ENCODE measurements around the gene FIZ1. TPM values are rescaled to one million over a fixed set of nuclear protein-coding genes. Genes with fewer than 3 reads are reported as not detected.
"Not testable (repeated sequence)": the region's sequence is repeated elsewhere in the genome, so short reads cannot be mapped to it uniquely, and the experiment has no call there.

The FIZ1 gene
- polyA plus RNA-seq, 4 donors, result 15.7 to 28.9 (median 23.4) TPM

DNA sequence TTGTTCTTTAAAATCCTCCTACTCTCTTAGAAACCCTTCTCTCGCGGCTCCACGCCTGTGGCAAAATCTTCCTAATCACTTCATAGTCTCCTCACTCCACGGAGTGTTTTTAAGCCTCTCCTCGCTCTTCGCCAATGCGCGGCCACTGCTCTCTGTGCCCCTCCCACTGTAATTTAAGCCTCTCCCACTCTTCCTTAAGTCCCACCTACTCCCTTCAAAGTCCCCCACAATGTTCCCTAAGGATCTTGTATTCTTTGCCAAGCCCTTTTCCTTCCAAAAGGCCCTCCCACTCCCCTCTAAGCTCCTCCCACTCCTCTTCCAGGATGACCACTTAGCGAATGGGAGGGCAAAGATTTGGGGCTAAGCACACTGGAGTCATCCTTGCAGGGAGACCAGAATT, 1.3 kb downstream of the FIZ1 start:
- DNase-seq (ENCODE audit: low read depth in 4 of 4, low spot score in 2 of 4), result no peak

DNA sequence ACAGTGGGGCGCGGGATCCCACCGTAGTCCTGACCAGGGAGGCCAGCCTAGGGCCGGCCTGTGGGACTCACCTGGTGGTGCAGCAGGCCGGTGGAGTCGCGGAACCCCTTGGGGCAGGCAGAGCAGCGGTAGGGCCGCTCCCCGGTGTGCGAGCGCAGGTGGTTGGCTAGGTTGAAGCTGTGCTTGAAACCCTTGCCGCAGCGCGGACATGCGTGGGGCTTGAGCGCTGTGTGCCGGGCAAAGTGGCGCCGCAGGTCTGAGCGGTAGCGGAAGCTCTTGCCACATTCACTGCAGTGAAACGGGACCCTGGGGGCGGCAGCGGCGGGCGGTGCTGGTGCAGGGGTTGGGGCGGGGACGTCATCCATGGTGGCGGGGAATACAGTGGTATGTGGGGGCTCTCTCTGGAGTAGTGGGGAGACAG, 1.8 kb downstream of the FIZ1 start:
- DNase-seq (ENCODE audit: low read depth in 4 of 4, low spot score in 2 of 4), result no peak

DNA sequence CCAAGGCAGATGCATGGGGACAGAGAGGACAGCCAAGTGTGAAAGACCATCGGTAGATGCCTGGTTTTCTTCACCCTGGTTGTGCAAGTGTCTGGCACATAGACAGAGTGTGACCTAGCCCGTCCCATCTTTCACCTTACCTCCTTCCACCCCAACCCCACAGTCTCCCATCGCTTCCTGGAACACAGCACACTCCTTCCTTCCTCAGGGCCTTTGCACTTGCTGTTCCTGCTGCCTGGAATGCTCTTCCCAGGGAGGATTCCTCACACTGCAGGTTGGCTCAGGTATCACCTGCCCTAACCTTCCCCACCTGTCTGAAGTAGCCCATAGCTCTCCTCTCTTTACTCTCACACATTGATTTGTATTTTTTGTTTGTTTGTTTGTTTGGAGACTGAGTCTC, 3.0 kb downstream of the FIZ1 start:
- no peak for DNase-seq (ENCODE audit: low read depth in 4 of 4, low spot score in 2 of 4)

DNA sequence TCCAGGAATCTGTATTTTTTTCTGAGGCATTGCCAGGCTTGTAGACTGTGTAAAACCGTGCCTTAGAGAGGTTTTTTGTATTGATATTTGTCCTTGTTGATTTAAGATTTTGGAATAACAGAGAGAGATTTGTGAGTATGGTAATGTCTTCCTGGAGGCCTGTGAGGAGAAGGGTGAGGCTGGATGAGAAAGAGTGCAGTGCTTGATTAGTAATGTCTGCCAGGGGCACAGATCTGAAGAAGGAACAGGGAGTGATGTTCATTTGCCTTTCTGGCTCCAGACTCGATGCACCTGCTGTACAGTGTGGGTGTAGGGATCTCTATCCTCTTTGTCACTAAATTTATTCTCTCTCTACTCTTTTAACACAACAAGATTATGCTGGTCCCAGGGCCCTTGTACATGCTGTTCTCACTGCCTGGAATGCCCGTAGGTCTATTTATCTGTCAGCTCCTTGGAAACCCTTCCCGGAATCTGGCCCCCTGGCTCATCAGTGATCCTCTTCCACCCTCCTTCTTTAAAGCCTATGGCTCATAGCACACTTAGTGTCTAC, 4.2 kb downstream of the FIZ1 start:
- no peak for DNase-seq (ENCODE audit: low read depth in 4 of 4, low spot score in 2 of 4)

DNA sequence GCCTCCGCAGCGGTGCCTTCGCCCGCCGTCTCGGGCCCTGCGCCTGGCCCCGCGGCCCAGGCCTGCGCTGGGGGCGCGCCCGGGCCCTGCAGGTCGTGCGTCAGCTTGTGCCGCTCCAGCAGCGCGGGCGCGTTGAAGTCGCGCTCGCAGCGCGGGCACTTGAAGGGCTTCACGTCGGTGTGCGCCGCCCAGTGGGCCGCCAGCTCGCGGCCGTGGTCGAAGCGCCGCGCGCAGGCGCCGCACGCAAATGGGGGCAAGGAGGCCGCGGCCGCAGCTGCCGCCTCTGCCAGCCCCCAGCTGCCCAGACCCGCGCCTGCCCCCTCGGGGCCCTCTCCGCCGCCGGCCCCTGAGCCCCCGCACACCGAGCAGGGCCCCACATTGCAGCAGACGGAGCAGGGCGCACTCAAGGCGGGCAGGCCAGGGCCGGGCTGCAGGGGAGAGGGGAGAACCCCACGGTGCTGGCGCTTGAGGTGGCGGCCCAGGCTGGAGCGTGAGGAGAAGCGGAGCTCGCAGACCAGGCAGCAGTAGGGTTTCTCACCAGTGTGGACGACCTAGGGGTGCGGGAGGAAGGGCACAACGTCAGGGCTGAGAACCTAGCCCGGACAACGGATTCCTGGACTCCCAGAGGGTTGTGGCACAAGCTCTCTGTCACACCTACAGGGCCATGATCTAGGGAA, 6.1 kb downstream of the FIZ1 start:
- no peak for DNase-seq (ENCODE audit: low read depth in 4 of 4, low spot score in 2 of 4)

DNA sequence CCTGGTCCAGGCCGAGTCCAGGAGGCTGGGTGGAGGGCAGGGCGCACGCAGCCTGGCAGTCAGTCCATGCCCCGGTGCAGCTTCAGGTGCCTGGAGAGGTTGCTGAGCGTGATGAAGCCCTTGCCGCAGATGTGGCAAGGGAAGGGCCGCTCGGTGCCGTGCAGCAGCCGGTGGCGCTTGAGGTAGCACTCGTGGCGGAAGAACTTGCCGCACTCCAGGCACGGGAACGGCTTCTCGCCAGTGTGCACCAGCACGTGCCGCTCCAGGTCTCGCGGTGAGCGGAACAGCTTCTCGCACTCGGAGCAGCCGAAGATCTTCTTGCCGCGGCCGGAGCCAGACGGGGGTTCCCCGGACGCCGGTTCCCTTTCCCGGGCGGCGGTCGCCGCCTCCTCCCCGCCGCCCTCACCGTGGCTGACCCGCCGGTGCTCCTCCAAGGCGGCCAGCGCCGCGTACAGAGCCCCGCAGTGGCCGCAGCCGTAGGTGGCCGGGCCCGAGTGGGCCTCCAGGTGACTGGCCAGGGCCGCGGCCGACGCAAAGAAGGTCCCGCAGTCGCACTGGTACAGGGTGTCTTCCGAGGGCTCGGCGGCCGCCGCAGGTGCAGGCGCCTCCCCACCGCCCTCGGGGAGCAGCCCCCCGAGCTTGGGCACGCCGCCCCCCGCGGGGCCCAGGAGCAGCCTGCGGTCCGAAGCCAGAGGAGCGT, 6.8 kb downstream of the FIZ1 start:
- DNase-seq (ENCODE audit: low read depth in 4 of 4, low spot score in 2 of 4), result no peak

DNA sequence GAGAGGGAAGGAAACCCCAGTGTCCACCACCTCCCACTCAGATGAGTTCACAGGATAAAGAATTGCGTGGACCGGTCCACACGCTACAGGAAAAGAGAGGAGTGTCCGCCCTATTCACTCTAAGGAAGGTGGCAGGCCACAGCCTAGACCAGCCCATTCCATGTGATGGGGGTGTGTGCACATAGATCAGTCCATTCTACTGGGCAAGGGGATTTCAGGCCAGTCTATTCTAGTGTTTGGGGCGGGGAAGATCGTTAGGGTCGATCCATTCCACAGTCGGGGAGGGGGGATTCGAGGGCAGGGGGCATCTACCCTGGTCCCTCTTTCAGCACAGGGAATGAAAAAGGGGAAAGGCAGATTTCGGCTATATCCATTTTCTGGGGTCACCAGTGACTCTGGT, 7.8 kb downstream of the FIZ1 start:
- no peak for DNase-seq (ENCODE audit: low read depth in 4 of 4, low spot score in 2 of 4)

DNA sequence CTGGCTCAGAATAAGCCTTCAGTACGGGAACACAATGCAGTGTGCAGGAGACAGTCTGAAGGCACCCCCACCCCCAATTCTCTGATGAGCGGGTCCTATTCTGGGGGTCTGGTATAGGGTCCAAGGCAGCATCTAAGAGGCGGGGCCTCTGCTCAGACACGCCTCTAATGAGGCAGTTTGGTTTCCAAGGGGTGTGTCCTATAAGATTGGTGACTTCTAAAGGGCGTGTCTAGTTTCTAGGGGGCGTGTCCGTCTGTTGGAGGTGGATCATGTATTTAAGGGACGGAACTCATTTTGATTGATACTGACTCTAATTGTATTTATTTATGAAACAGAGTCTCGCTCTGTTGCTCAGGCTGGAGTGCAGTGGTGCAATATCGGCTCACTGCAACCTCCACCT, 8.7 kb downstream of the FIZ1 start:
- DNase-seq (ENCODE audit: low read depth in 4 of 4, low spot score in 2 of 4), result no peak

DNA sequence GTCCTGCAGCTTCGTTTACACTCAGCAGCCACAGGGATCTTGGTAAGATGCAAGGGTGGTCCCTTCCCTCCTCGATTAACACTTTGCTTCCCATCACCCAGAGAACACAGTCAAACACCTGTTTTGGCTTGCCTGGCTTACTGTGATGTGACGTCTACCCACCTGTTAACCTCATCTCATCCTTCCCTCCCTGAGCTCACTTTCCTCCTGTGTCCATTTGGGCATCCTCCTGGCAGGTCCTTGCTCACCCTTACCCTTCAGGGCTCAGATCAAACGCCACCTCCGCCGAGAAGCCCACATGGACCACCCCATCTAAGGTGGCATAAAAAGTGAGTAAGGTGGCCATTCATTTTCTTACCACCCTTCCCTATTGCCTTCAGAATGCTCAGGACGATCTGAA, 9.2 kb downstream of the FIZ1 start:
- DNase-seq (ENCODE audit: low read depth in 4 of 4, low spot score in 2 of 4), result no peak

DNA sequence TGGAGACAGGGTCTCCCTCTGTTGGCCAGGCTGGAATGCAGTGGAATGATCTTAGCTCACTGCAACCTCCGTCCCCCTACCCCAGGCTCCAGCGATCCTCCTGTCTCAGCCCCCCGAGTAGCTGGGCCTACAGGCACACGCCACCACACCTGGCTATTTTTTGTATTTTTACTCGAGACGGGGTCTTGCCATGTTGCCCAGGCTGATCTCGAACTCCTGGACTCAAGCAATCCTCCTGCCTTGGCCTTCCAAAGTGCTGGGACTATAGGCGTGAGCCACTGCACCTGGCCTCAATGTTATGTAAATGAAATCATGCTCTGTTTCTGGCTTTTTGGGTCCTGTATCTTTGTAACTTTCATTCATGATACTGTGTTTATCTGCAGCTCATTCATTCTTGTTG, 10.6 kb downstream of the FIZ1 start:
- DNase-seq (ENCODE audit: low read depth in 4 of 4, low spot score in 2 of 4), result no peak

DNA sequence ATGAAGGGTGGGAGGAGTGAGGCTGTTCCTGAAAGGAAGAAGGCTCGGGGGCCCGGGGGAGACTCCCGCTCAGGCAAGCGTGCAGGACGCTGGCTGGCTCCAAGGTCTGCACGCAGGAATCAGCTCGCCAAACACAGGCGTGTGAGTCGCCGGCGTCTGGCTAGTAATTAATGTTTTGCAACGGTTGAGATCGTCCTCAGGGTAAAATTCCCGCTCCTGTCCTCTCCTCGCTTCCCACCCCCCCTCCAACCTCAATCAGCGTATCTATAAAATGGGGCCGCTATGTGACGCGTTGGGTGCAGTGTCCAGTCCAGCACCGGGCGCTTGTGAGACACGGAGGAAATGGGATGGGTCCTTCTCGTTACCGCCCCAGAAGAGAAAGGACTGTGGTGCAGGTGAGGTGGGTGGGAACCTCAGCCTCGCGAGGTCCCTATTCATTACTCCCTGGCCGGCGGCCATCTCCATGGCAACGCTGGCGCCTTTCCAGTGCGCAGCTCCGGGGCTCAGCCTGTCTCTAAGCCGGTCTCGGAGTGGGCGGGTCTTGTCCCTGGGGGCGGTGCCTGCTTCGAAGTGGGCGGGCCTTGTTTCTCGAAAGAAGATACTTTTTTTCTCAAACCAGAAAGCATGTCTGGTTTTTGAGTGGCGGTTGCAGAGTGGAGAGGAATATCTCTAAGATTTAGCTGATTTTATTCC, 12.2 kb downstream of the FIZ1 start:
- DNase-seq (ENCODE audit: low read depth in 4 of 4, low spot score in 2 of 4), result peak in 1 of 4 donors; percentile 94

DNA sequence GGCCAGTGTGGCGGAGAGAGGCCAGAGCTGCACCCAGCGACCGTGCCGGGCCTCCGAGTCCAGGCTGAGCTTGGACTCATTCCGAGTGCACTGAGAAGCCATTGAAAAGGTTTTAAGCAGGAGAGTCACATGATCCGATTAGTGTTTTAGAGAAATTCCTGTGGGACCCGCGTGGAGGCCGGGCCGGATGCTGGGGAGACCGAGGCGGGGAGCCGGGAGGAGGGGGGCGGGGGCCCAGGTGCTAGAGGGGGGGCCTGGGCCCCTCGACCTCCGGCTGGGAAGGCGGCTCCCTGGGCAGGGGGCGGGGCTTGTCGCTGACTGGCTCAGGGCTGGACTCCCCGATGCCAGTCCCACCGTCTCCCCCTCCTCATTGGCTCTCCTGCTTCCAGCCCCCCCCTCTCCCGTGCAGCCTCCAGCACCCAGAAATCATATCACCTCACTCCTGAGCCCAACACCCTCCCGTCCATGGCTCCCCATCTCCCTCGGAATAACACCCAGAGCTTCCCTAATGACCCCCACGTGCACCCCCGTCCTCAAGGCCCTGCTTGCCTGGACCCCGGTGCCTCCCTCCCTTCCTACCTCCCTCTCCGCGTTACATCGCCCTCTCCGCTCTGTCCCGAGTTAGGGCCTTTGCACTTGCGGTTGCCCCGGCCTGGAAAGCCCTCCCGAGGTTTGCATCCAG, 13.5 kb downstream of the FIZ1 start:
- peak in 1 of 4 donors; percentile 78 for DNase-seq (ENCODE audit: low read depth in 4 of 4, low spot score in 2 of 4)

DNA sequence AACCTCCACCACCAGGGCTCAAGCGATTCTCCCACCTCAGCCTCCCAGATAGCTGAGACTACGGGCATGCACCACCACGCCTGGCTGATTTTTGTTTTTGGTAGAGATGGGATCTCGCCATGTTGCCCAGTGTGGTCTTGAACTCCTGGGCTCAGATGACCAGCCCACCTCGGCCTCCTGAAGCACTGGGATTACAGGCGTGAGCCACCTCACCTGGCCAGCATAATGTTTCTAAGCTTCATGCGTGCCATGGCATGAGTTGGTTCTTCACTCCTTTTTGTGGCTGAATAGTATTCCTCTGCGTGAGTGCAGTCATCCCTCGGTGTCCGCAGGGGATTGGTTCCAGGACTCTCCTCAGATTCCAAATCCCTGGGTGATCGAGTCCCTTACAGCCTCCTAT, 14.4 kb downstream of the FIZ1 start:
- no peak for DNase-seq (ENCODE audit: low read depth in 4 of 4, low spot score in 2 of 4)

DNA sequence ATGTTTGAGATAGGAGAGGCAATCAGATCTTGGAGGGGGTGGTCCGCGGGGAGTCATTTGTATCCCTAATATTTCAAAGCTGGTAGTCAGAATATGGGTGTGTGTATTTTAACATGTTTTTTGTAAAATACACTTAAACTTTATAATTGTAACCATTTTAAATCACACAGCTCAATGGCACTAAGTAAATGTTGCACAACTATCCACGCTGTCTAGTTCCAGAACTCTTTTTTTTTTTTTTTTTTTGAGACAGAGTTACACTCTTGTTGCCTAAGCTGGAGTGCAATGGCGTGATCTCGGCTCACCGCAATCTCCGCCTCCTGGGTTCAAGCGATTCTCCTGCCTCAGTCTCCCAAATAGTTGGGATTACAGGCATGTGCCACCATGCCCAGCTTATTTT, 15.4 kb downstream of the FIZ1 start:
- not testable (repeated sequence) for DNase-seq (ENCODE audit: low read depth in 4 of 4, low spot score in 2 of 4)

DNA sequence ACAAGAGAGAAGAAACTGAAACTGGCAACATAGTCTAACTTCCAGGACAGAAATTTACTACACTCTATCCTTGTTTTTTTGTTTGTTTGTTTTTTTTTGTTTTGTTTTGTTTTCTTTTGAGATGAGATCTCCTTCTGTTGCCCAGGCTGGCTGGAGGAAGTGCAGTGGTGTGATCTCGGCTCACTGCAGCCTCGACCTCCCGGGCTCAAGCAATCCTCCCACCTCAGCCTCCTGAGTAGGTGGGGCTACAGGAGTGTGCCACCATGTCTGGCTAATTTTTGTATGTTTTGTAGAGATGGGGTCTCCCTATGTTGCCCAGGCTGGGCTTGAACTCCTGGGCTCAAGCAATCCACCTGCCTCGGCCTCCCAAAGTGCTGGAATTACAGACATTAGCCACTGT, 17.0 kb downstream of the FIZ1 start:
- not testable (repeated sequence) for DNase-seq (ENCODE audit: low read depth in 4 of 4, low spot score in 2 of 4)

DNA sequence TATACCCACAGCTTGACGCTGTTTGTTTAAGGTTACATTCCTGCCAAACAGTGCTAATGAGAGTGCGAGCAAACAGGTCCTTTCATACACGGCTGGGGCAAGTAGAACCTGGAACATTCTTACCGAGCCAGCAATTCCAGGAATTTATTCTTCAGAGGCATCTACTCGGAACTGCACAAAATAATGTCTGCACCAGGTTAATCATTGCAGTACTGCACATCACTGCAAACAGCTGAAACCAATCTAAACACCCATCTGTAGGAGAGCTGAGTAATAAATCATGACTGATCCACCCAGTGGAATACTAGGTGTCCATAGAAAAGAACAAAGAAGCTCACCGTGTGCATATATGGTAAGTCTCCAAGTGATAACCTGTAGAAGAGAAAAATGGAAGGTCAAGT, 17.5 kb downstream of the FIZ1 start:
- no peak for DNase-seq (ENCODE audit: low read depth in 4 of 4, low spot score in 2 of 4)

DNA sequence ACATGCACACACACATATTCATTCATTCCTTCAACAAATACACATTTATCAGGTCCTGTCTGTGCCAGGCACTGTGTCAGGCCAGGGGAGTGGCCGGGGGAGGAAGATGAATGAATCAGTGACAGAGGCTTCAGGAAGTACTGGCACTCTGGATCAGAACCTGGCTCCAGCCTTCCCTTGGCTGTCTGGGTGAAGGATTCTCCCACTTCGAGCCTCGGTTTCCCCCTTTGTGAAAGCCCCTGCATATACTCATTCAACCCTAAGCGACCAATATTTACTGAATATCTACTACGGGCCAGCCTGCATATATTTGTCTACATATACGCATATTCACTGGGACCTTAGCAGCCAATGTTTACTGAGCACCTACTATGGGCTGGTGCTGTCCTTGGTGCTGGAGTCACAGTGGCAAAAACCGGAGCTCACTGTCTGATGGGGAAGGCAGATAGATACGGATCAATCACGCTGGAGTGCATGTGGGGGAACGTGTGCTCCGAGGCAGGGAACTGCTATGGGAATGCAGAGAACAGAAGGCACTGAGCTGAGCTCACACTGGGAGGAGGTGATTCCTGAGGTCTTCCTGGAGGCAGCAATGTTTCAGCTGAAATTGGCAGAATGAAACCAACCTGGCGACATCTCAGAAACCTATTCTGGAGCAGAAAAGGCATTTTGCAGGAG, 18.0 kb downstream of the FIZ1 start:
- no peak for DNase-seq (ENCODE audit: low read depth in 4 of 4, low spot score in 2 of 4)

DNA sequence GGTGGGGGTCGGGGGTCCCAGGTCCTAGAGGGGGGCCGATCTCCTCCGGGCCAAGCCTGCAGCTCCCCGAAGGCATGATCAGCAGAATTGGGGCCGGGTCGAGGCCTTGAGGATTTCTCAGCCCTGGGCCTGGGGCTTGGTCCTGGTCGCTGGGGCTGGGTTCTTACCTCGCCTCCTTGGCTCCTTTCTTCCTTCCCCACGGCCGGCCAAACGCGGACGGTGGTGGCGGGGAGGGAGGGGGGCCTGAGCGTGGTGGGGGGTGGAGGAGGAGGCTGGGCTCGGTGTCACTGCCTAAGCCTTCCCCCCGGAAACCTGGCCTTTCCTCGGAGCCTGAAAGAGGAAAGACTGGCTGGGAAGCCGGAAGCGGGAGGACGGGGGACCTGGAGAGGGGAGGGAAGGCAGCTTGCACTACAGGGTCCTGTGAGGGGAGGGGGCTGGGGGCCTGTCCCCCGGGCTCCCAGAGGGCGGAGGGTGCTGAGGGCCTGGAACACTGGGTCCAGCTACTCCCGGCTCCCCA, 18.6 kb downstream of the FIZ1 start, which contains the start of gene ZNF579:
Gene ZNF579, minus strand, starts transcription at position 221 of the 517 bp plus-strand sequence. CDS start 1,209 bp downstream, outside the sequence.
- DNase-seq (ENCODE audit: low read depth in 4 of 4, low spot score in 2 of 4), result peak in 1 of 4 donors; percentile 83

DNA sequence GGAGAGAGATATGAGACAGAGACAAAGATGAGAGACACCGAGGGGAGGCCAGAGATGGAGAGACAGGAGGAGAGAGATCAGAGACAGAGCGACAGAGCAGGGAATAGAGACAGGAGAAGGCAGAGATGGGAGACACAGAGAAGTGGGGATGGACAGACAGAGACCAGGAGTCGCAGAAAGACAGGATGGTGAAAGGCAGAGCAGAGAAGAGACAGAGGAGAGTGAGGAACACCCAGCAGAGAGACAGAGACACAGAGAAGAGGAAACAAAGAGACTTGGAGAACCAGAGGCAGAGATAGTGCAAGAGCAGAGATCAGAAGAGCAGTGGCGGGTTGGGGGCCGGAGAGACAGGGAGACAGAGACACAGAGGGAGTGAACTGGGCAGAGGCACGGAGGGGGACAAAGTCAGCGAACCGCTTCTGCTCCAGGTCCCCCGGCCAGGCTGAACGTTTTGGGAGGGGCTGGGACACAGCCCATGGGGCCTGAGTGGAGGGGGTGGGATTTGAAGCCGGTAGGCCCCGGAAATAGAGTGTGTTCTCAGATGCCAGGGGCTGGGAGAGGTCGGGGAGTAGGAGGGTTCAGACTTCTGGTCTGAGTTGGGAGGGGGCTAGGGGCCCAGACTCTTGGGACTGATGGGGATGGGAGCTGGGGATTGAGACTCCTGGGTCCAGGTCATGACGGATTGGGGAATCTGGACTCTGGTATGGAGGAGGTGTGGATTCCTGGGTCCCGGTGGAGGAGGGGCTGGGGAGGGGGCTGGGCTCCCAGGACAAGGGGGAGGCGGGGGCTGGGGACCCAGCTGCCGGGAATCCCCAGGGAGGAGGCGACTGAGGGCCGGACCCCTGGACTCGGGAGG, 19.3 kb downstream of the FIZ1 start:
- DNase-seq (ENCODE audit: low read depth in 4 of 4, low spot score in 2 of 4), result no peak

Data from left renal cortex interstitium (tissue), 4 donors.